ENCODE data around the gene LRRC31. TPM values are rescaled to one million over a fixed set of nuclear protein-coding genes. Genes with fewer than 3 reads are reported as not detected.

LRRC31 gene
- polyA plus RNA-seq, 1 experiment: not detected

DNA sequence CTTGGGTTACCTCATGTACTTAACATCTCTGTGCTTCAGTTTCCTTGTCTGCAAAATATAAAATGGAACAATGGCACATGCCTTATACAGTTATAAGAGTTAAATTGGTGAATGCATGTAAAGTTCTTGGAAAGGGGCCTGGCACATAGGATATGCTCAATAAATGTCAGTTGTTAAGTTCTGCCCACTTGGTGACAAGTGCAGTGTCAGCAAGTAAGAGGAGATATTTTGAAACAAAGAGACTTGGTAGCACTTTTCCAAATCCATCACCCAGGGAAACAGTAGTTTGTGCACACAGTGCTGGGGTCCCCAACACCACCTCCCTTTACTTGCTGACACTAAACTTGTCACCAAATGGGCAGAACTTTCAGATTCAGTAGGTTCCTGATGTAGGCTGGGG lies 19.1 kb downstream of the LRRC31 start:
- no peaks in the 10 kb centered on the region for H3K9me3 ChIP-seq (ENCODE audit: control insufficient read depth, insufficient read depth, low read length)
- H3K27me3 ChIP-seq (ENCODE audit: control insufficient read depth, insufficient read depth, low read length): peaks cover 8% of the 10 kb centered on the region
- TF ChIP-seq, protein P1, sequence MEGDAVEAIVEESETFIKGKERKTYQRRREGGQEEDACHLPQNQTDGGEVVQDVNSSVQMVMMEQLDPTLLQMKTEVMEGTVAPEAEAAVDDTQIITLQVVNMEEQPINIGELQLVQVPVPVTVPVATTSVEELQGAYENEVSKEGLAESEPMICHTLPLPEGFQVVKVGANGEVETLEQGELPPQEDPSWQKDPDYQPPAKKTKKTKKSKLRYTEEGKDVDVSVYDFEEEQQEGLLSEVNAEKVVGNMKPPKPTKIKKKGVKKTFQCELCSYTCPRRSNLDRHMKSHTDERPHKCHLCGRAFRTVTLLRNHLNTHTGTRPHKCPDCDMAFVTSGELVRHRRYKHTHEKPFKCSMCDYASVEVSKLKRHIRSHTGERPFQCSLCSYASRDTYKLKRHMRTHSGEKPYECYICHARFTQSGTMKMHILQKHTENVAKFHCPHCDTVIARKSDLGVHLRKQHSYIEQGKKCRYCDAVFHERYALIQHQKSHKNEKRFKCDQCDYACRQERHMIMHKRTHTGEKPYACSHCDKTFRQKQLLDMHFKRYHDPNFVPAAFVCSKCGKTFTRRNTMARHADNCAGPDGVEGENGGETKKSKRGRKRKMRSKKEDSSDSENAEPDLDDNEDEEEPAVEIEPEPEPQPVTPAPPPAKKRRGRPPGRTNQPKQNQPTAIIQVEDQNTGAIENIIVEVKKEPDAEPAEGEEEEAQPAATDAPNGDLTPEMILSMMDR (IDR thresholded peaks at IDR 0.05; ENCODE audit: low read depth, low read length): no peak
- H3K27ac ChIP-seq (ENCODE audit: low read depth, low read length): no peak overlapping the region
- ChIA-PET CTCF (no interaction called here), POLR2A (no interaction called here)
- no peak for DNase-seq (ENCODE audit: low read depth, low spot score)
- no peak overlapping the region for H3K4me3 ChIP-seq (ENCODE audit: low read depth, low read length)

DNA sequence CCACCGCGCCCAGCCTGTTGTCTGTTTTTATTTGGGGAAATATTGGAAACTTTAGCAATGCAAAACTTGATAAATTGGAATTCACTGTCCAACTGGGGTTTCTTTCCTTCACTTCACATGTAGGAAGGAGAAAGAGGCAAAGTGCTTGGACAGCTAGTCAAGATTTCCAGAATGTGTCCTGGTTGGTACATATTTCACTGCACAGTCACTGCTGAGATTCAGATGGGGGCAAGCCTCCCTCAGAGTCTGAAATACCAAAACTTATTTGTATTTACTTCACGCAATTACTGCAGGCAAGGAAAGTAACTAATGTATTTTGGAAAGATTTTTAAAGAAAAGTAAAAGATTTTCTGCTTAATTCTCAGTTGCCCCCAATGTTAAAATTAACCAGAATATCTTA lies 21.0 kb downstream of the LRRC31 start:
- Histone ChIP-seq H3K27ac (ENCODE audit: low read depth, low read length) (no peak overlapping the region), H3K9me3 (ENCODE audit: control insufficient read depth, insufficient read depth, low read length) (no peaks in the 10 kb centered on the region), H3K4me3 (ENCODE audit: low read depth, low read length) (no peak overlapping the region), H3K27me3 (ENCODE audit: control insufficient read depth, insufficient read depth, low read length) (peaks cover 4% of the 10 kb centered on the region)
- CTCF ChIA-PET: interaction anchor here (1.4 kb wide), 1 partner anchor 14 kb away, joined by 6 read pairs; no protein-coding TSS in a partner anchor
- TF ChIP-seq, protein P1 (IDR thresholded peaks at IDR 0.05; ENCODE audit: low read depth, low read length): no peak
- no peak for DNase-seq (ENCODE audit: low read depth, low spot score)
- POLR2A ChIA-PET: no interaction called here

DNA sequence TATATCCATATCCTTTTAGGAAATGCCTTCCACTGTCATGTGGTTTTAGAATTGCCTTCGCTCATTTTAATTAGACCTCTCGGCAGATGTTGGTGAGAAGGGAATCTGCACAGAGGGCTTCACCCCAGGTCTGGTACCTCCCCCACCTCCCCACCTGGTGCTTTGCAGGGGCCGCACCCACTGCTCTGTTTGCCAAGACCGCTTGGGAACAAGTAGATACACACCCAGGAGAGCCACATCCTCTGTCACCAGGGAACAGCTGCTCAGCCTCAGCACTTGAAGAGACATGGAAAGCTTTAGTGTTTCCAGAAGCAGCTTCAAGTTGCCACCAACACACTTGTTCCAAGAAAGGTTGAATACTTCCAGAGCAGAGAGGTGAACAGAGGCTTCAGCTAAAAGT lies 21.8 kb downstream of the LRRC31 start:
- H3K27ac ChIP-seq (ENCODE audit: low read depth, low read length): no peak overlapping the region
- no peak for DNase-seq (ENCODE audit: low read depth, low spot score)
- H3K9me3 ChIP-seq (ENCODE audit: control insufficient read depth, insufficient read depth, low read length): no peaks in the 10 kb centered on the region
- peaks cover 2% of the 10 kb centered on the region for H3K27me3 ChIP-seq (ENCODE audit: control insufficient read depth, insufficient read depth, low read length)
- H3K4me3 ChIP-seq (ENCODE audit: low read depth, low read length): no peak overlapping the region
- ChIA-PET POLR2A (no interaction called here), CTCF (interaction anchor here (1.4 kb wide), 1 partner anchor 15 kb away, joined by 6 read pairs; no protein-coding TSS in a partner anchor)
- TF ChIP-seq, protein P1 (IDR thresholded peaks at IDR 0.05; ENCODE audit: low read depth, low read length): no peak

DNA sequence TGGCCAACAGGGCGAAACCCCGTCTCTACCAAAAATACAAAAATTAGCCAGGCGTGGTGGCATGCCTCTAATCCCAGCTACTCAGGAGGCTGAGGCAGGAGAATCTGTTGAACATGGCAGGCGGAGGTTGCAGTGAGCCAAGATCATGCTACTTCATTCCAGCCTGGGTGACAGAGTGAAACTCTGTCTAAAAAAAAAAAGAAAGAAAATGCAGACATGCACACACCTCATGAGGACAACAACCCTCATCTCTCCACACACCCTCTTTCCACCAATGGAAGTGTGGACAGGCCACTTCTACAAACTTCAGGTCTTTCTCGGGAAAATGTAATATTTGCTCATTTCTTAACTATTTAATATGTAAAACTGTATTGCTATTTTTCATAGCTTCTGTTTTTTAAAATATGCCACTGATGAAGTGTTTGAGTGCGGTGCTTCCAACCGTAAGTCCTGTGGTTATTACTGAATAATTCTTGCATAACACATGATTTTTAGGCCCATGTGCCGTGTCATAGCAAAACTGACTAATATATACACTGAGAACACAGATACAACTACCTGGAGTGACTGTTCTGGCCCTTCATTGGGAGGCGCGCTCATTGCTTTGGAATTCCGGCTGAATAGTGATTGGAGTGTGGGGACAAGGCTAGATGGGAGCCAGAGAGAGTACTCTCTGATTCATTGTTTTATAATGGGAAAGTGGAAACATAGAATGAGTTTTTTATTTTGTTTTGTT lies 23.1 kb downstream of the LRRC31 start:
- no peak overlapping the region for H3K4me3 ChIP-seq (ENCODE audit: low read depth, low read length)
- TF ChIP-seq, protein P1 (IDR thresholded peaks at IDR 0.05; ENCODE audit: low read depth, low read length): no peak
- DNase-seq (ENCODE audit: low read depth, low spot score): peak; percentile 27
- no peaks in the 10 kb centered on the region for H3K27me3 ChIP-seq (ENCODE audit: control insufficient read depth, insufficient read depth, low read length)
- no peak overlapping the region for H3K27ac ChIP-seq (ENCODE audit: low read depth, low read length)
- ChIA-PET POLR2A (no interaction called here), CTCF (interaction anchor here (1.0 kb wide), 1 partner anchor 17 kb away, joined by 3 read pairs; no protein-coding TSS in a partner anchor)
- no peaks in the 10 kb centered on the region for H3K9me3 ChIP-seq (ENCODE audit: control insufficient read depth, insufficient read depth, low read length)

DNA sequence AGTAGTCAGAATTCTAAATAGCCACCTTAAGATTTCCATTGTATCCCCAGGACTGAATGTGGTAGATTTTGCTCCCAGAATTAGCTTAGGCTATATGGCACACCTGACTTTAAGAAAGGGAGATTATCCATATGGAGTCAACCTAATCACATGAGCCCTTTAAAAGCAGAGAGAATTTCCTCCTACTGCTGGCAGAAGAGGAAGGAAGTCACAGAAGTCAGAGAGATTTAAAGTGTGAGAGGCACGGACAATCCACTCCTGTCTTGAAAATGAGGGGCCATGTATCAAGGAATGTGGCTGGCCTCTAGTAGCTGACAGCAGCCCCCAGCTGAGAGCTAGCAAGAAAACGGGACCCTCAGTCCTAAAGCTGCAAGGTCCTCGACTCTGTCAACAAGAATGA lies 26.8 kb downstream of the LRRC31 start:
- H3K27ac ChIP-seq (ENCODE audit: low read depth, low read length): no peak overlapping the region
- no peak for DNase-seq (ENCODE audit: low read depth, low spot score)
- POLR2A ChIA-PET: no interaction called here
- H3K4me3 ChIP-seq (ENCODE audit: low read depth, low read length): no peak overlapping the region
- TF ChIP-seq, protein P1 (IDR thresholded peaks at IDR 0.05; ENCODE audit: low read depth, low read length): no peak
- H3K27me3 ChIP-seq (ENCODE audit: control insufficient read depth, insufficient read depth, low read length): no peaks in the 10 kb centered on the region
- no peaks in the 10 kb centered on the region for H3K9me3 ChIP-seq (ENCODE audit: control insufficient read depth, insufficient read depth, low read length)
- CTCF ChIA-PET: interaction anchor here (0.6 to 2.9 kb wide), 2 partner anchors 21 to 195 kb away, joined by 4 to 12 read pairs; no protein-coding TSS in a partner anchor

Measured in AG04450 (cell line).